HG03558 (cell line): ENCODE measurements around the gene METTL9.
"Not testable (repeated sequence)": the region's sequence is repeated elsewhere in the genome, so short reads cannot be mapped to it uniquely, and the experiment has no call there.

Experiments used
- ATAC-seq: cut with Tn5 transposase; IDR thresholded peaks from one replicate; pipeline ENCODE4 v1.9.1; 2021; ENCODE audit warnings: moderate number of reproducible peaks; ENCODE audit not compliant: unreplicated experiment; ENCODE audit errors: extremely low read depth

Gene METTL9

GRCh38 chr16:21605848-21606247, 6.5 kb downstream of the METTL9 start:
- ATAC-seq: not testable (repeated sequence)

GRCh38 chr16:21608639-21609328, 9.4 kb downstream of the METTL9 start:
- no peak for ATAC-seq

- ATAC-seq: no peak
Measured at GRCh38 chr16:21610006-21610544, 10.7 kb downstream of the METTL9 start.

GRCh38 chr16:21610766-21611165, 11.4 kb downstream of the METTL9 start:
- ATAC-seq: no peak

GRCh38 chr16:21611198-21611555, 11.8 kb downstream of the METTL9 start:
- ATAC-seq: no peak

GRCh38 chr16:21611556-21612384, 12.4 kb downstream of the METTL9 start:
- no peak for ATAC-seq

- ATAC-seq: no peak
Measured at GRCh38 chr16:21613361-21613760, 14.0 kb downstream of the METTL9 start.

GRCh38 chr16:21613781-21614180, 14.4 kb downstream of the METTL9 start:
- no peak for ATAC-seq

- no peak for ATAC-seq
Measured at GRCh38 chr16:21614896-21615295, 15.5 kb downstream of the METTL9 start.

- no peak for ATAC-seq
Measured at GRCh38 chr16:21617607-21618006, 18.2 kb downstream of the METTL9 start.

- no peak for ATAC-seq
Measured at GRCh38 chr16:21618281-21618680, 18.9 kb downstream of the METTL9 start.

GRCh38 chr16:21619765-21620425, 20.5 kb downstream of the METTL9 start:
- no peak for ATAC-seq

- ATAC-seq: no peak
Measured at GRCh38 chr16:21620592-21620991, 21.2 kb downstream of the METTL9 start.

GRCh38 chr16:21622545-21622944, 23.2 kb downstream of the METTL9 start:
- ATAC-seq: no peak

- no peak for ATAC-seq
Measured at GRCh38 chr16:21625026-21625425, 25.6 kb downstream of the METTL9 start.

- no peak for ATAC-seq
Measured at GRCh38 chr16:21626659-21627277, 27.4 kb downstream of the METTL9 start.

GRCh38 chr16:21628121-21628726, 28.8 kb downstream of the METTL9 start:
- ATAC-seq: no peak

- ATAC-seq: no peak
Measured at GRCh38 chr16:21628772-21629171, 29.4 kb downstream of the METTL9 start.

- not testable (repeated sequence) for ATAC-seq
Measured at GRCh38 chr16:21629616-21630539, 30.5 kb downstream of the METTL9 start.
